CD14-positive monocyte (primary cell): ENCODE measurements around the gene HMCN1. TPM values are rescaled to one million over a fixed set of nuclear protein-coding genes. Genes with fewer than 3 reads are reported as not detected.

Experiments
- DNase-seq, 3 donors: peaks; one replicate each; pipeline ENCODE4 v3.0.0-alpha.2; 2011 to 2022
- H2AFZ ChIP-seq: 2 replicates; pipeline ENCODE4 v1.6.0; 2012; ENCODE audit warnings: mild to moderate bottlenecking, low read depth, low read length, inconsistent platforms; ENCODE audit not compliant: insufficient read depth, poor library complexity, severe bottlenecking
- H3K27ac ChIP-seq, 2 donors: 1 replicate in 1 of 2; 2 replicates in 1 of 2; pipeline ENCODE4 v1.5.1; 2012 to 2013; ENCODE audit warnings: low read length in 2 of 2, control low read depth in 1 of 2, inconsistent platforms in 1 of 2, low read depth in 1 of 2, mild to moderate bottlenecking in 1 of 2
- H3K27me3 ChIP-seq, 2 donors: one replicate each; pipeline versions ENCODE4 v1.6.0 to v1.6.1; 2011 to 2013; ENCODE audit warnings: low read length in 2 of 2; ENCODE audit not compliant: control insufficient read depth in 2 of 2, insufficient read depth in 2 of 2
- H3K36me3 ChIP-seq, 2 donors: replicated peaks in 1 of 2; 1 replicate in 1 of 2; 2 replicates in 1 of 2; pipeline versions ENCODE4 v1.5.1 to v1.6.1; 2012 to 2013; ENCODE audit warnings: low read length in 2 of 2, control low read depth in 1 of 2, inconsistent platforms in 1 of 2, mild to moderate bottlenecking in 1 of 2; ENCODE audit not compliant: insufficient read depth in 2 of 2, control insufficient read depth in 1 of 2
- H3K4me1 ChIP-seq, 2 donors: 1 replicate in 1 of 2; 2 replicates in 1 of 2; pipeline versions ENCODE4 v1.5.1 to v1.6.1; 2012 to 2013; ENCODE audit warnings: low read length in 2 of 2, control low read depth in 1 of 2, inconsistent platforms in 1 of 2, mild to moderate bottlenecking in 1 of 2, moderate library complexity in 1 of 2; ENCODE audit not compliant: insufficient read depth in 2 of 2, control insufficient read depth in 1 of 2
- H3K4me2 ChIP-seq: replicated peaks from 2 replicates; pipeline ENCODE3; 2012; ENCODE audit warnings: low read length, moderate library complexity, mild to moderate bottlenecking; ENCODE audit not compliant: poor library complexity, severe bottlenecking; ENCODE audit errors: extremely low read depth
- H3K4me3 ChIP-seq, 3 experiments: fragments of 200-600 bp in 1 of 3; sonication (generic) in 1 of 3; replicated peaks in 1 of 3; 1 replicate in 2 of 3; 2 replicates in 1 of 3; pipeline ENCODE4 v1.5.1; 2011 to 2013; ENCODE audit warnings: low read length in 3 of 3, mild to moderate bottlenecking in 3 of 3, control low read depth in 2 of 3, low read depth in 2 of 3, inconsistent platforms in 1 of 3, moderate library complexity in 1 of 3
- H3K79me2 ChIP-seq: 2 replicates; pipeline ENCODE4 v1.6.0; 2012; ENCODE audit warnings: mild to moderate bottlenecking, control low read depth, inconsistent platforms, low read length, moderate library complexity; ENCODE audit not compliant: insufficient read depth
- H3K9ac ChIP-seq: 2 replicates; pipeline ENCODE4 v1.6.0; 2017; ENCODE audit warnings: low read length, mild to moderate bottlenecking; ENCODE audit not compliant: insufficient read depth, poor library complexity, severe bottlenecking
- H3K9me3 ChIP-seq, 2 donors: replicated peaks in 1 of 2; 1 replicate in 1 of 2; 2 replicates in 1 of 2; pipeline versions ENCODE4 v1.5.1 to v1.6.1; 2012 to 2013; ENCODE audit warnings: low read length in 2 of 2, control low read depth in 1 of 2; ENCODE audit not compliant: control insufficient read depth in 1 of 2, insufficient read depth in 1 of 2
- H4K20me1 ChIP-seq: 2 replicates; pipeline ENCODE4 v1.6.0; 2012; ENCODE audit warnings: mild to moderate bottlenecking, low read length, control low read depth, moderate library complexity; ENCODE audit not compliant: insufficient read depth
- H3K27ac Mint-ChIP-seq, 7 donors: one replicate each; pipeline ENCODE4 v1.8.0; 2020; ENCODE audit warnings: mild to moderate bottlenecking in 7 of 7, mixed read lengths in 7 of 7, moderate library complexity in 6 of 7, inconsistent platforms in 2 of 7
- H3K27me3 Mint-ChIP-seq, 3 donors: one replicate each; pipeline ENCODE4 v1.8.0; 2021 to 2022; ENCODE audit warnings: low read depth in 3 of 3, mild to moderate bottlenecking in 3 of 3, mixed read lengths in 3 of 3, moderate library complexity in 3 of 3, inconsistent platforms in 1 of 3
- H3K36me3 Mint-ChIP-seq, 2 donors: one replicate each; pipeline ENCODE4 v1.8.0; 2020; ENCODE audit warnings: mixed read lengths in 2 of 2, inconsistent platforms in 1 of 2, mild to moderate bottlenecking in 1 of 2
- H3K4me1 Mint-ChIP-seq: one replicate; pipeline ENCODE4 v1.8.0; 2020; ENCODE audit warnings: mild to moderate bottlenecking, mixed read lengths
- H3K4me3 Mint-ChIP-seq, 2 donors: one replicate each; pipeline ENCODE4 v1.8.0; 2020; ENCODE audit warnings: mild to moderate bottlenecking in 2 of 2, mixed read lengths in 2 of 2, moderate library complexity in 1 of 2
- H3K9me3 Mint-ChIP-seq, 7 donors: one replicate each; pipeline ENCODE4 v1.8.0; 2020 to 2022; ENCODE audit warnings: mixed read lengths in 7 of 7, mild to moderate bottlenecking in 6 of 7, moderate library complexity in 6 of 7, inconsistent platforms in 2 of 7
- WGBS: methylation state at CpG from one replicate; pipeline ENCODE4 v1.1.5; 2013; ENCODE audit warnings: missing lambda C conversion rate; ENCODE audit not compliant: insufficient coverage; 5-methylcytosine and 5-hydroxymethylcytosine counted together
- intact Hi-C, 2 donors: fragments of 100-400 bp; cut with micrococcal nuclease; formaldehyde crosslinking; loops; one replicate each; pipeline versions ENCODE4 v1.15.0 to v1.15.1; 2023
- polyA plus RNA-seq, 3 donors: library from polyadenylated mRNA; depleted of rRNA in 1 of 3; unstranded in 2 of 3; stranded (reverse) in 1 of 3; fragments of 300-500 nt in 2 of 3; fragments of >200 nt in 1 of 3; fragmentation: Illumina TruSeq in 2 of 3; gene quantifications; 1 replicate in 2 of 3; 2 replicates in 1 of 3; pipeline ENCODE4 v1.2.3, GENCODE V29; 2012 to 2021
- TF ChIP-seq, protein P1 (sequence below): fragments of 200-600 bp; IDR thresholded peaks from one replicate; pipeline ENCODE4 v1.8.0; 2022; ENCODE audit warnings: antibody characterized with exemption, mild to moderate bottlenecking

The HMCN1 gene
- polyA plus RNA-seq, 3 donors = not detected

DNA sequence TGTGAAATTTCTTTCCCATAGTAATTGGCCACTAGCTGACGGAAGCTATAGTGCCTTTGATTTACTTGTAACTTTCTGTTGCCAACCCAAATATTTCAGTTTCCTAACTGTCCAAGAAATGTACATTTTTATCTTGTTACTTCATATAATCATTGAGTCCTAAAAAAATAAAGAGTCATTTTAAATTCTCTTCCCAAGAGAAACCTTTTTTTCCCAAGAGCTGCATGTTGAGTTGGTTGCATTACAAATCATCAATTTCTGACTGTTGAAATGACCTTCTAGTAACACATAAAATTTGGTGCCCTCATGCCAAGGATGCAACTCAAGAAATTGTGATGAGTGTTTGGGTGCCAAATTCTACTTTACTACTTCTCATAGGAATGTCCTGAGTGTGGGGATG, 61.0 kb downstream of the HMCN1 start:
- Histone ChIP-seq H3K27me3 (no peaks in the 10 kb centered on the region), H2AFZ (no peak overlapping the region), H3K4me3 (no peak overlapping the region), H3K9me3 (peaks cover 12 to 16% of the 10 kb centered on the region in 2 donors), H3K9ac (no peak overlapping the region), H3K4me1 (no peaks in the 10 kb centered on the region), H3K4me2 (no peak overlapping the region), H4K20me1 (no peaks in the 10 kb centered on the region), H3K79me2 (no peaks in the 10 kb centered on the region), H3K36me3 (no peaks in the 10 kb centered on the region), H3K27ac (no peak overlapping the region)
- no peak for DNase-seq
- no peaks in the 10 kb centered on the region for H3K4me1 Mint-ChIP-seq
- H3K27me3 Mint-ChIP-seq = peaks cover 0 to 3% (median 3%) of the 10 kb centered on the region in 3 donors
- no peaks in the 10 kb centered on the region for H3K36me3 Mint-ChIP-seq
- H3K27ac Mint-ChIP-seq = no peak overlapping the region
- WGBS = no CpG with 5 or more reads among the region's 1 CpG
- H3K9me3 Mint-ChIP-seq = peaks cover 5 to 18% (median 11%) of the 10 kb centered on the region in 7 donors
- no peak overlapping the region for H3K4me3 Mint-ChIP-seq
- intact Hi-C loops = no loop called here
- TF ChIP-seq, protein P1, sequence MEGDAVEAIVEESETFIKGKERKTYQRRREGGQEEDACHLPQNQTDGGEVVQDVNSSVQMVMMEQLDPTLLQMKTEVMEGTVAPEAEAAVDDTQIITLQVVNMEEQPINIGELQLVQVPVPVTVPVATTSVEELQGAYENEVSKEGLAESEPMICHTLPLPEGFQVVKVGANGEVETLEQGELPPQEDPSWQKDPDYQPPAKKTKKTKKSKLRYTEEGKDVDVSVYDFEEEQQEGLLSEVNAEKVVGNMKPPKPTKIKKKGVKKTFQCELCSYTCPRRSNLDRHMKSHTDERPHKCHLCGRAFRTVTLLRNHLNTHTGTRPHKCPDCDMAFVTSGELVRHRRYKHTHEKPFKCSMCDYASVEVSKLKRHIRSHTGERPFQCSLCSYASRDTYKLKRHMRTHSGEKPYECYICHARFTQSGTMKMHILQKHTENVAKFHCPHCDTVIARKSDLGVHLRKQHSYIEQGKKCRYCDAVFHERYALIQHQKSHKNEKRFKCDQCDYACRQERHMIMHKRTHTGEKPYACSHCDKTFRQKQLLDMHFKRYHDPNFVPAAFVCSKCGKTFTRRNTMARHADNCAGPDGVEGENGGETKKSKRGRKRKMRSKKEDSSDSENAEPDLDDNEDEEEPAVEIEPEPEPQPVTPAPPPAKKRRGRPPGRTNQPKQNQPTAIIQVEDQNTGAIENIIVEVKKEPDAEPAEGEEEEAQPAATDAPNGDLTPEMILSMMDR = no peak

DNA sequence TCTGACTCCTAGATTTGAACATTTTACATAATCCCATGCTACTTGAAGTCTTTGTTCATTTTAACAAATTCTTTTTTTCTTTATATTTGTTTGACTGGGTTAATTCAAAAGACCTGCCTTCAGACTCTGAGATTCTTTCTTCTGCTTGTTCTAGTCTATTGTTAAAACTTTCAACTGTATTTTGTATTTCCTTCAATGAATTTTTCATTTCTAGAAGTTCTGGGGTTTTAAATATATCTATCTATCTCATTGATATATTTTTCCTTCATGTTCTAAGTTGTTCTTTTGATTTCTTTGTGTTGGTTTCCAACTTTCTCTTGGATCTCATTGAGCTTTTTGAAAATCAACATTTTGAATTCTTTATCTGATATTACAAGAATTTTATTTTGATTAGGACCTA, 64.3 kb downstream of the HMCN1 start:
- no peak overlapping the region for H3K27ac Mint-ChIP-seq

More for the DNA sequence above, 64.3 kb downstream of the HMCN1 start:
- Histone ChIP-seq H3K79me2 (no peaks in the 10 kb centered on the region), H3K27ac (no peak overlapping the region), H3K36me3 (no peaks in the 10 kb centered on the region), H3K27me3 (no peaks in the 10 kb centered on the region), H3K4me3 (no peak overlapping the region), H3K9me3 (peaks cover 12 to 16% of the 10 kb centered on the region in 2 donors), H3K9ac (no peak overlapping the region), H3K4me1 (no peaks in the 10 kb centered on the region), H3K4me2 (no peak overlapping the region), H4K20me1 (no peaks in the 10 kb centered on the region), H2AFZ (no peak overlapping the region)
- peaks cover 5 to 18% (median 11%) of the 10 kb centered on the region in 7 donors for H3K9me3 Mint-ChIP-seq
- intact Hi-C loops = no loop called here
- H3K36me3 Mint-ChIP-seq = no peaks in the 10 kb centered on the region
- TF ChIP-seq, protein P1 = no peak
- no peaks in the 10 kb centered on the region for H3K4me1 Mint-ChIP-seq
- DNase-seq = no peak
- peaks cover 0 to 3% (median 0%) of the 10 kb centered on the region in 3 donors for H3K27me3 Mint-ChIP-seq
- no peak overlapping the region for H3K4me3 Mint-ChIP-seq
